22Rv1 (cell line): ENCODE results near the gene BLCAP.
"Not testable (repeated sequence)": the region's sequence is repeated elsewhere in the genome, so short reads cannot be mapped to it uniquely, and the experiment has no call there.

ENCODE experiments used
- ZFX ChIP-seq: fragments of 450-650 bp; IDR thresholded peaks from 2 replicates; pipeline ENCODE4 v1.6.1; 2017; ENCODE audit warnings: antibody characterized with exemption, borderline replicate concordance
- TF ChIP-seq, protein P1 (sequence below): fragments of 450-650 bp; IDR thresholded peaks from 2 replicates; pipeline ENCODE4 v1.5.1; 2017; ENCODE audit warnings: mild to moderate bottlenecking

DNA sequence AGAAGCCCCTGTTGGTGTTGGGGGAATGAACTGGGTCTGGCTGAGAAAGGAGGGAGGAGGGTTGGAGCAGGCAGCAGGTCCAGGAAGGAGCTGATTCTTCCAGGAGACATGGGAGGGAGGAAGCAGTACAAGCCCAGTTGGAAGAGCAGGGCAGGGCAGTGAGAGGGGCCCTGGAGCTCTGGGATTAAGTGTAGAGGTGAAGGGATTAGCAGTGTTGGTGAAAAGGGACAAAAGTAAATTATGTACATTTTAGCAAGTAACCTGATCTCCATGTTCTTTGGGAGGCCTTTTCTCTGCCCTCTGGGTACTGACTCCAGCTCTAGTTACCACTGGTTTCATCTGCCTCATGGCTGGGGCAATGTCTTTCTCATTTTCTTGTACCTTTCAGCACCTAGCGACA, 41.5 kb downstream of the BLCAP start:
- TF ChIP-seq ZFX, result not testable (repeated sequence)
- TF ChIP-seq, protein P1, sequence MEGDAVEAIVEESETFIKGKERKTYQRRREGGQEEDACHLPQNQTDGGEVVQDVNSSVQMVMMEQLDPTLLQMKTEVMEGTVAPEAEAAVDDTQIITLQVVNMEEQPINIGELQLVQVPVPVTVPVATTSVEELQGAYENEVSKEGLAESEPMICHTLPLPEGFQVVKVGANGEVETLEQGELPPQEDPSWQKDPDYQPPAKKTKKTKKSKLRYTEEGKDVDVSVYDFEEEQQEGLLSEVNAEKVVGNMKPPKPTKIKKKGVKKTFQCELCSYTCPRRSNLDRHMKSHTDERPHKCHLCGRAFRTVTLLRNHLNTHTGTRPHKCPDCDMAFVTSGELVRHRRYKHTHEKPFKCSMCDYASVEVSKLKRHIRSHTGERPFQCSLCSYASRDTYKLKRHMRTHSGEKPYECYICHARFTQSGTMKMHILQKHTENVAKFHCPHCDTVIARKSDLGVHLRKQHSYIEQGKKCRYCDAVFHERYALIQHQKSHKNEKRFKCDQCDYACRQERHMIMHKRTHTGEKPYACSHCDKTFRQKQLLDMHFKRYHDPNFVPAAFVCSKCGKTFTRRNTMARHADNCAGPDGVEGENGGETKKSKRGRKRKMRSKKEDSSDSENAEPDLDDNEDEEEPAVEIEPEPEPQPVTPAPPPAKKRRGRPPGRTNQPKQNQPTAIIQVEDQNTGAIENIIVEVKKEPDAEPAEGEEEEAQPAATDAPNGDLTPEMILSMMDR, result not testable (repeated sequence)
